Measurements from ENCODE around the gene RTN4R. TPM values are rescaled to one million over a fixed set of nuclear protein-coding genes. Genes with fewer than 3 reads are reported as not detected.
A peak's percentile ranks its signal among the peaks of the same experiment; 100 is the strongest.

The RTN4R gene
- total and polyA plus RNA-seq, 9 of the 15 experiments (the other 6 are each of a cell fraction or from before 2014, with no cell fraction given) = 0.04 to 2.8 (median 1.4) TPM; not detected in 3

GRCh38 chr22:20254975-20255946 is 12.9 kb downstream of the RTN4R start (continued):
- TF ChIP-seq HNRNPUL1 (IDR thresholded peaks at IDR 0.05; ENCODE audit: low read length) = no peak
- TF ChIP-seq NFXL1 (CRISPR knock-in tag; IDR thresholded peaks at IDR 0.05) = 0 out of 2 replicates have a peak, but pooled peaks have one; percentile 1
- TF ChIP-seq ZBTB7A (IDR thresholded peaks at IDR 0.05; ENCODE audit: borderline replicate concordance, control insufficient read depth, low read depth, low read length) = peak; percentile 25; the same call in 1 of the 2 replicates
- TF ChIP-seq NFIC (IDR thresholded peaks at IDR 0.05) = peak; percentile 92

- Histone ChIP-seq H3K9me1 (ENCODE audit: control insufficient read depth, insufficient read depth, low read length) (no peaks in the 10 kb centered on the region), H3K79me2 (ENCODE audit: control insufficient read depth, insufficient read depth, low read length) (no peaks in the 10 kb centered on the region), H4K20me1 (replicated peaks; ENCODE audit: control insufficient read depth, insufficient read depth, low read length) (peaks cover 22% of the 10 kb centered on the region), H3K27me3 (ENCODE audit: control insufficient read depth in 2 of 2, insufficient read depth in 2 of 2, low read length in 2 of 2) (peaks cover 11 to 28% of the 10 kb centered on the region in 2 experiments; a peak in 4 of 5 replicates), H3K4me2 (ENCODE audit: insufficient read depth, low read length) (no peak overlapping the region), H2AFZ (ENCODE audit: low read depth, low read length) (no peak overlapping the region), H3K27ac (ENCODE audit: extremely low read depth, low read depth, low read length) (no peak overlapping the region), H3K4me1 (replicated peaks in 1 of 2; ENCODE audit: control insufficient read depth in 2 of 2, insufficient read depth in 2 of 2, low read length in 2 of 2) (peaks cover 14 to 43% of the 10 kb centered on the region in 2 experiments), H3K9me3 (replicated peaks; ENCODE audit: control insufficient read depth, insufficient read depth, low read depth, low read length) (no peaks in the 10 kb centered on the region), H3K4me3 (no peak overlapping the region), H3K9ac (ENCODE audit: insufficient read depth in 1 of 2, low read depth in 2 of 2, low read length in 2 of 2) (0 out of 4 replicates have a peak overlapping the region, but pooled peaks of 1 of the 2 experiments have one; percentile 15), H3K36me3 (ENCODE audit: control insufficient read depth, insufficient read depth, low read length) (no peaks in the 10 kb centered on the region)
- WGBS (ENCODE audit: insufficient coverage, low coverage, missing lambda C conversion rate) = 3% methylated on average over 7 of the region's 7 CpGs
- DNase-seq (ENCODE audit: extremely low read depth in 1 of 4, low spot score in 3 of 4) = no peak
- ChIA-PET POLR2A (interaction anchor here (0.6 to 3.4 kb wide), 5 partner anchors 9 to 270 kb away, joined by 3 to 19 read pairs (median 3); no protein-coding TSS in a partner anchor), CTCF (ENCODE audit: low intra/inter-chr PET ratio) (no interaction called here)
- no peak for ATAC-seq
- no peak for FAIRE-seq
- BruUV-seq (replicated peaks) = no TSS peak
- intact Hi-C loops (cut with micrococcal nuclease) = no loop called here
- in situ Hi-C loops (cut with MboI) = no loop called here
- no peak for TF ChIP-seq ZBTB40 (IDR thresholded peaks at IDR 0.05)
- TF ChIP-seq ZBTB40 (CRISPR knock-in tag; IDR thresholded peaks at IDR 0.05) = peak; percentile 14; the same call in 1 of the 2 replicates
- no peak for TF ChIP-seq PCBP2 (IDR thresholded peaks at IDR 0.05; ENCODE audit: low read depth, low read length, poor library complexity, severe bottlenecking)
These were observed 15.0 kb downstream of the RTN4R start for GRCh38 chr22:20253161-20253560.

Data from K562 (cell line).